IPS-20b (cell line): ENCODE measurements around the gene PLD3.
"Not testable (repeated sequence)": the region's sequence is repeated elsewhere in the genome, so short reads cannot be mapped to it uniquely, and the experiment has no call there.

Source experiments
- H3K27ac ChIP-seq: one replicate; pipeline ENCODE4 v1.5.1; 2013; ENCODE audit warnings: low read length
- H3K27me3 ChIP-seq: 2 replicates; pipeline ENCODE4 v1.6.1; 2013; ENCODE audit warnings: mild to moderate bottlenecking, low read length, inconsistent platforms; ENCODE audit not compliant: insufficient read depth
- H3K36me3 ChIP-seq: 2 replicates; pipeline ENCODE4 v1.6.1; 2013; ENCODE audit warnings: low read depth, mild to moderate bottlenecking, inconsistent platforms, low read length, moderate library complexity; ENCODE audit not compliant: insufficient read depth
- H3K4me1 ChIP-seq: 2 replicates; pipeline ENCODE4 v1.6.1; 2013; ENCODE audit warnings: mild to moderate bottlenecking, control low read depth, inconsistent platforms, low read length, moderate library complexity; ENCODE audit not compliant: insufficient read depth
- H3K4me3 ChIP-seq: 2 replicates; pipeline ENCODE4 v1.5.1; 2013; ENCODE audit warnings: mild to moderate bottlenecking, low read length, inconsistent platforms
- H3K9ac ChIP-seq: 2 replicates; pipeline ENCODE4 v1.6.1; 2013; ENCODE audit warnings: low read depth, mild to moderate bottlenecking, inconsistent platforms, low read length, moderate library complexity
- H3K9me3 ChIP-seq: 2 replicates; pipeline ENCODE4 v1.6.1; 2013; ENCODE audit warnings: mild to moderate bottlenecking, low read depth, low read length, inconsistent platforms; ENCODE audit not compliant: insufficient read depth

The PLD3 gene

GRCh38 chr19:40367577-40368434 lies 19.3 kb downstream of the PLD3 start:
- Histone ChIP-seq H3K9ac (no peak overlapping the region), H3K4me3 (no peak overlapping the region), H3K36me3 (peaks cover 40% of the 10 kb centered on the region), H3K27me3 (no peaks in the 10 kb centered on the region), H3K4me1 (peaks cover 9% of the 10 kb centered on the region; the same call in 1 of the 2 replicates), H3K27ac (no peak overlapping the region), H3K9me3 (no peaks in the 10 kb centered on the region)

GRCh38 chr19:40369797-40370196 lies 21.3 kb downstream of the PLD3 start:
- no peaks in the 10 kb centered on the region for H3K27me3 ChIP-seq
- H3K4me3 ChIP-seq: no peak overlapping the region
- no peaks in the 10 kb centered on the region for H3K9me3 ChIP-seq
- no peak overlapping the region for H3K27ac ChIP-seq
- H3K4me1 ChIP-seq: peaks cover 9% of the 10 kb centered on the region; the same call in 1 of the 2 replicates
- no peak overlapping the region for H3K9ac ChIP-seq
- H3K36me3 ChIP-seq: peaks cover 54% of the 10 kb centered on the region

- H3K36me3 ChIP-seq: peaks cover 58% of the 10 kb centered on the region
Measured at GRCh38 chr19:40370253-40370652, 21.8 kb downstream of the PLD3 start.

GRCh38 chr19:40370997-40371801 lies 22.7 kb downstream of the PLD3 start:
- Histone ChIP-seq H3K9me3 (no peaks in the 10 kb centered on the region), H3K4me3 (no peak overlapping the region), H3K27ac (no peak overlapping the region), H3K9ac (no peak overlapping the region), H3K4me1 (peaks cover 5% of the 10 kb centered on the region; the same call in 1 of the 2 replicates), H3K36me3 (peaks cover 58% of the 10 kb centered on the region), H3K27me3 (no peaks in the 10 kb centered on the region)

More at GRCh38 chr19:40370253-40370652, 21.8 kb downstream of the PLD3 start:
- not testable (repeated sequence) for H3K9me3 ChIP-seq, H3K9ac ChIP-seq, H3K27ac ChIP-seq, H3K4me3 ChIP-seq, H3K4me1 ChIP-seq, H3K27me3 ChIP-seq

GRCh38 chr19:40371802-40372122 lies 23.3 kb downstream of the PLD3 start:
- Histone ChIP-seq H3K9me3 (no peaks in the 10 kb centered on the region), H3K27me3 (no peaks in the 10 kb centered on the region), H3K36me3 (peaks cover 58% of the 10 kb centered on the region), H3K4me3 (no peak overlapping the region), H3K27ac (no peak overlapping the region), H3K4me1 (peaks cover 5% of the 10 kb centered on the region; the same call in 1 of the 2 replicates), H3K9ac (no peak overlapping the region)

- Histone ChIP-seq H3K27me3 (no peaks in the 10 kb centered on the region), H3K4me3 (no peak overlapping the region), H3K9me3 (no peaks in the 10 kb centered on the region), H3K4me1 (no peaks in the 10 kb centered on the region), H3K36me3 (peaks cover 63% of the 10 kb centered on the region), H3K9ac (no peak overlapping the region), H3K27ac (no peak overlapping the region)
Measured at GRCh38 chr19:40374084-40374483, 25.6 kb downstream of the PLD3 start.

- Histone ChIP-seq H3K27me3 (no peaks in the 10 kb centered on the region), H3K9ac (no peak overlapping the region)
Measured at GRCh38 chr19:40376286-40376862, 27.9 kb downstream of the PLD3 start.

GRCh38 chr19:40377876-40378385 lies 29.4 kb downstream of the PLD3 start:
- no peak overlapping the region for H3K27ac ChIP-seq
- no peak overlapping the region for H3K4me3 ChIP-seq

More at GRCh38 chr19:40376286-40376862, 27.9 kb downstream of the PLD3 start:
- peaks cover 44% of the 10 kb centered on the region for H3K36me3 ChIP-seq
- H3K4me1 ChIP-seq: no peaks in the 10 kb centered on the region
- H3K27ac ChIP-seq: no peak overlapping the region
- H3K9me3 ChIP-seq: no peaks in the 10 kb centered on the region
- H3K4me3 ChIP-seq: no peak overlapping the region

GRCh38 chr19:40378509-40378908 lies 30.0 kb downstream of the PLD3 start:
- H3K36me3 ChIP-seq: peaks cover 30% of the 10 kb centered on the region
- no peak overlapping the region for H3K27ac ChIP-seq
- no peaks in the 10 kb centered on the region for H3K27me3 ChIP-seq
- no peaks in the 10 kb centered on the region for H3K4me1 ChIP-seq
- H3K9me3 ChIP-seq: no peaks in the 10 kb centered on the region
- no peak overlapping the region for H3K9ac ChIP-seq
- no peak overlapping the region for H3K4me3 ChIP-seq

More at GRCh38 chr19:40377876-40378385, 29.4 kb downstream of the PLD3 start:
- no peaks in the 10 kb centered on the region for H3K4me1 ChIP-seq
- H3K9ac ChIP-seq: no peak overlapping the region
- no peaks in the 10 kb centered on the region for H3K9me3 ChIP-seq
- H3K36me3 ChIP-seq: peaks cover 31% of the 10 kb centered on the region
- H3K27me3 ChIP-seq: no peaks in the 10 kb centered on the region

GRCh38 chr19:40379446-40380198 lies 31.1 kb downstream of the PLD3 start:
- Histone ChIP-seq H3K4me3 (no peak overlapping the region), H3K4me1 (no peaks in the 10 kb centered on the region), H3K27ac (no peak overlapping the region), H3K9me3 (no peaks in the 10 kb centered on the region), H3K36me3 (peaks cover 21% of the 10 kb centered on the region), H3K27me3 (no peaks in the 10 kb centered on the region), H3K9ac (no peak overlapping the region)
